ENCODE results near the gene STX18.

The STX18 gene

DNA sequence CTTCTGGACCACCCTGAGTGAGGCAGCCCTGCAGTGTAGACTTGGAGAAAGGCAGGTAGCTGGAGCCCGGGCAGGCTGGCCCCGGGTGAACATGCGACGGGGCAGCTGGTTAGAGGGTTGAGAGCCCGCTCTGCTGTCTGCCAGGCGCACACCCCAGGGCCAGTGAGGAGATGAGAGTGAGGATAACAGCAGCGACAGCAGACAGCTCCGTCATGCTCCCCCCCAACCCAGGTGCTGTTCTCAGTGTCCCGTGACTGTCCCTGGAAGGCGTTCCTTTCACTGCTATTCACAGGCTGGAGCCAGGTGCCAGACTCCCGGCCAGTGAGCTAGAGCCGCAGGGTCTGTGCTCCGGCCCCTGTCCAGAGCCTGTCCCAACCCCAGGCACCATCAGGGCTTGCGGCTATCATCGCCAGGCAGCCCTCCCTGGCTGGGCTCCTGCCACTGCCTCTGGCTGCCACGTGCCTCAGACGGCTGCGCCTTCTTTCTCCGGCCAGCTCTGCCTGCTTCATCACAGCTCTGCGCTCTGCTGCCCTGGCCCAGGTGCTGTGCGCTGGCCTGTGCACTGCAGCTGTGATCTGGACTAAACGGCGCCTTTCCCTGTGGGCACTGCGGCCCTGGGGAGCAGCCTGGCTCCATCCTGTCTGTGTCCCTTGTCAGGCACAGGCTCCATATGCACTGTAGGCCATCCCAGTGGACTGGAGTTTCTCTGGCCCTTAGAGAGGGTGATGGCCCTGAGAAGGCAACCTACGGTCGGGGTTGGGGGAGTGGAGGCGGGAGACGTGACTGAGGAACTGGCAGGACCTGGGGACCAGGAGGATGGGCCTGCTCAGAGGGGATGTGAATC, 135.2 kb downstream of the STX18 start:
- no peak for DNase-seq (ENCODE audit: low read depth in 2 of 2)

DNA sequence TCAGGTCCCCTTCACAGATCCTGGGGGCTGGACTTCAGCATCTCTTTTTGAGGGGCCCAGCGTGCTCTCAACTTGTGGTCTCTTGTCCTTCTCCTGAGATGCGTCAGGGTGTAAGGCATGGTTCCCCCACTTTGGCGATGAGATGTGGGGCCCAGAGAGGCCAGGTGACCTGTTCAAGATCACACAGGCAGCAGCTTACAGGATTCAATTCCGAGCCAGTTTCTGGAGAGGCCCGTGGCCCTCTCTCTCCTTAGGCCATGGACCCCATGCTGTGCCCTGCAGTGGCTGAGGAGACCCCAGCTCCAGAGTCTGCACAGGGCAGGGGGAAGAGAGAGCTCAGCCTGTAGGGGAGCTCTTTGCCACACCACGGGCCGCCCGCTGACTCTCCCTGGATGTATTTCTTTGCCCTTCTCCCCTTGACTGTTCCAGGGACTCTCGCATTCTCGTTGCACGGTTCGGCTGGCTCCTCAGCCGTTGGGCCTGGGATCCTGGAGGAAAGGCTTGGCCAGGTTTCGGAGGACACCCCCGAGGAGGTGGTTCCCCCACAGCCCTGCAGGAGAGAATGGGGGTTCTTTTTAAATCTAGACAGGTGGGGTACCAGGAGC, 136.4 kb downstream of the STX18 start:
- no peak for DNase-seq (ENCODE audit: low read depth in 2 of 2)

DNA sequence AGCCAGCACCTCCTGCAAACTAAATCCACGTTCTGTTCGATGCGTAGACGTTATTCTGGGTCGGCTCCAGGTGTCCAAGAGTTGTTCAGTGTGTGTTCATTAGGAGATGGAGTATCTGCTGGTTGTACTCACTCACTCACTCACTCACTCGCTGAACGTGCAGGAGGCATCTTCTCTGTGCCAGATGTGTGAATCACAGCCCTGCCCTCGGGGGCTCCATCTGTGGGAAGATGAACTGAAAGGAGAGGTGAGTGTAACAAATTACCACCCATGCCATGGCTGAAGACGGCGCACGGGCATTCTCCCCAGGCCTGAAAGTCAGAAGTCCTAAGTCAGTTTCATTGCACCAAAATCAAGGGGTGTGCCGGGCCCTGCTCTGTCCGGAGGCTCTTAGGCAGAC, 138.9 kb downstream of the STX18 start:
- no peak for DNase-seq (ENCODE audit: low read depth in 2 of 2)

DNA sequence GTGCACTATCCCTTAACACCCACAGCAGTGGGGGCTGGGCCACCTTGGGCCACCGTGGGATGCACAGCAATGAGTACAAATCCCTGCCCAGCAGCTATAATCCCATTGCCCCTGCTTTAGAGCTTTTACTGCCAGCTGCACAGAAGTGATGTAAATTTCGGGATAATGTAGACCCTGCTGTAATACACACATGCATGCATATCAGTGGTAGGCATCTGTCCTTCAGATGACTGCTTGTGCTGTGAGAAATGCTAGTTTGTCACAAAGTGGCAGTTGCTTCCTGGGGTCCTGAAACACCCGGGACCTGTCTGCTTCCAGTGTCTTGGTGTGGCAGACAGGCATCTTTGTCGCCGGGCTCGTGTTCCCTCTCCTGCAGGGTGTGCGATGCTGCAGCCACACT, 140.8 kb downstream of the STX18 start:
- DNase-seq (ENCODE audit: low read depth in 2 of 2) = no peak

DNA sequence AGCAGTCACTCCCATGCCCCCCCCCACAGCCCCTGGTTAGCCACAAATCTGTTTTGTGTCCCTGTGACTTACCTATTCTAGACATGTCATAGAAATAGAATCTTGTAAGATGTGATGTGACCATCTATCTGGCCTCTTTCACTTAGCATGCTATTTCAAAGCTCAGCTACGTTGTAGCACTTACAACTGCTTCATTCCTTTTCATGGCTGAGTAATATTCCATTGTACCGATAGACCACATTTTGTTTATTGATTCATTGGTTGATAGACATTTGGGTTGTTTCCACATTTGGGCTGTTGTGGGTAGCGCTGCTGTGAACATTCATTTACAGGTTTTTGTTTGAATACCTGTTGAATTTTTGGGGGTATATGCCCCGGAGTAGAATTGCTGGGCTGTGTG, 143.4 kb downstream of the STX18 start:
- no peak for DNase-seq (ENCODE audit: low read depth in 2 of 2)

DNA sequence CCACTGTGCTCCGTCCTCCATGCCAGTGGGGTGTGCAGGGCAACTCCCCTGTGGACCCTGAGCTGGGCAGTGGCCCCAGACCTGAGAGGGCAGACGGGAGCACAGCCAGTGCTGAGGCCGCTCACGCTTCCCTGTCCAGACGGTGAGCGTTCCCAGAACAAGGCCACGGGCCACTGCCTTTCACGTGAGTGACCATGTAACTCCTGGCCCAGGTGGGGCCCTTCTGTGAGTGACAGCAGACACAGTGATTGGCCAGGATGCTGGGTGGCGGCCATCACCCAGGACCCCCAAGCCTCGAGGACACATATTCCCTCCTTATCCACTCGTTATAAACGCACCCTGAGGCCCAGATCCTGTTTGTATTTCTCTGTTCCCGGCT, 144.4 kb downstream of the STX18 start:
- no peak for DNase-seq (ENCODE audit: low read depth in 2 of 2)

DNA sequence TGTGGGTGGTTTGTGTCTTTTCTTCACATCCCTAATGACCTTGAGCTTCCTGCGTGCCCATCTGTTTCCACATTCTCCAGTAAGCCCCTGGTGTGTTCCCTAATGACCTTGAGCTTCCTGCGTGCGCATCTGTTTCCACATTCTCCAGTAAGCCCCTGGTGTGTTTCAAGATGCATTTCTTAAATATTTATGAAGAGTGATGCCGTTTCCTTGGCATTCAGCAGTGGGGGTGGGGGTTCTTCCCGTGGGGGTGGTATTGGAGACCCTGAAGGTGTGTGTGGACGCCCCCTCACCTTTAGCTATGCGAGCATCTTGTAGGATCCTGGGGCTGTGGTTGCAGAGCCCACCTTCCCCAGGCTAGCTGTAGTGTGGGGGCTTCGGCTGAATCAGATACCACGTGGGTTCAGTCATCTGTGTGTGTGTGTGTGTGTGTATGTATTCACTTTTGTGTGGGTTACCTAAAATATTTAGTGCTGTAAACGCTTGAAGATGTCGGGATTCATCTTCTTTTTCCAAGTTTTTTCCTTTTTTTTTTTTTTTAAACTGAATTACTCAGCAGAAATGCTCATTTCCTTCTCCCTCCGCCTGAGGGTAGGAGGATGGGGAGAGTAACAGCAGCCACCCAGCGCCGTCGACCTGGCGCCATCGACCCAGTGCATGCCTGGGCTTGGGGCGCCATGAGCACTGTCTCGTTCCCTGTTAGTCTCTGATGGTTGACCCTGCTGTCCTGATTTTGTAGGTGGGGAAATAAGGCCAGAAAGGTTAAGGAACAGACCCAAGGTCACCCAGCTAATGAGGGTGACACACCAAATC, 145.0 kb downstream of the STX18 start:
- DNase-seq (ENCODE audit: low read depth in 2 of 2) = peak; percentile 3 to 5

DNA sequence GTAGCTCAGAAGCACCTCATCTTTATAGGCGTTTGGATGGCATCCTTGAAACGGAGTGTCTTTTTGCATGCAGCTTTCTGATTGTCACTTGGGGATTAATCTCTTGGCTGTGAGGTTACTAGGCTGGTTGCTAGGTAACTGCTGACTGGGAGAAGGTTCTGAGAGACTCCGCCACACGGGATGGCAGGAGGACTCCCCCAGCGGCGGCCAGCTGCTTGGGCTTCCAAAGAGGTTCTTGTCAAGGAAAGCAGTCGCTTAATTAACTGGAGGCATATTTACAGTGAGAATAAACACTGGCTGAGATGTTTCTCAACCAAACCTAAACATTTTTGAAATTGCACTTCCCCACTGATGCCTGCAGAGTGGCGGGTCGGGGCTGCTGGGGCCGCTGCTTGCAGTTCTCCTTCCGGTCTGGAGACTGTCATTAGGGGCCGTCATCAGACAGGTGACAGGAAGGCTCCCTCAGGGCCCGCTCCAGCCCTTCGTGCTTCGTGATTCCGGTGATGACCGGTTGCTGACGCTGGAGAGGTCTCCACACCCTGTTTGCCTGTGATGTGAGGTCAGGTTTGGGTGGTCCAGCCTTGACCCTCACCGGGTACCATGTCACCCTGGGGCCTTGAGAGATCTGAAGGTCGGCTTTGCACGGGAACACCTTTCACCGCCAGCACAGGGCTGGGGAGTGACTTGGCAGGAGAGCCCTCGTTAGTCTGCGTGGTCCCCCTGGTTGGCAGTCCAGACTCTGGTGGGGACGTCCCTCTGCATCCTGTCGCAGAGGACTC, 145.8 kb downstream of the STX18 start:
- DNase-seq (ENCODE audit: low read depth in 2 of 2) = no peak

DNA sequence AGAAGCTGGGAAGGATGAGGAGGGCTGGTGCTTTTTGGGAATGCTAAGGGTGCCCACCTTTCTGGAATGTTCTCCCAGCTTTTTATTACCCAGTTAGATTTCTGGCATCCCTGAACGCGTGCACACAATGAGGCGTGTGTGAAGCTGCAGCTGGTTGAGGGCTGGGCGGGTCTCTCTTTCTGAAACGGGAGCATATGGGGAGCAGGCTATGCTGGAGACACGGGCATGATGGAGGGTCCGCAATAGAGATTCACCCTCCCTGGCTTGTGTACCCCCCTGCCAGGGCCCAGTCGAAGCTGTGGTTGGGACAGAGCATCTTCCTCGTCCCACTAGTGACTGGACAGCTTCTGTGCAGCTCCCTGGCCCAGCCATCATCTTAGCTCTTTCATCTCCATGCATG, 146.5 kb downstream of the STX18 start:
- DNase-seq (ENCODE audit: low read depth in 2 of 2) = no peak

DNA sequence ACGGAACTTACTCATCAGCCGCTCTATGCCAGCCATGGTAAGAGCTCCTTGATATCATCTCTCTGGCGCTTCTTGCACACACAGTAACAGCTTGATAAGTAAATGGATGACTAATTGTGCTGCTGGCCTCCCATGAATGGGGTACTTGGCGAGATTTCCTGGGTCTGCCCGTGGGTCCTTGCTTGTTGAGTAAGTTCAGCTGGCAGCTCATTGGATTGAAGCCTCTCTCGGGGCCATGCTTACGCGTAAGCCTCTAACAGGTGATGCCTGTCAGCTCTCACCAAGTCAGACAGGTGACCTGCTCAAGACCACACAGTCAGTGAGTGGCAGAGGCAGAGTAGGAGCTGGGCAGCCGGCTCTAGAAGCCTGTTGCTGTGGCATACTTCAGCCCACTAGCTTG, 147.2 kb downstream of the STX18 start:
- no peak for DNase-seq (ENCODE audit: low read depth in 2 of 2)

DNA sequence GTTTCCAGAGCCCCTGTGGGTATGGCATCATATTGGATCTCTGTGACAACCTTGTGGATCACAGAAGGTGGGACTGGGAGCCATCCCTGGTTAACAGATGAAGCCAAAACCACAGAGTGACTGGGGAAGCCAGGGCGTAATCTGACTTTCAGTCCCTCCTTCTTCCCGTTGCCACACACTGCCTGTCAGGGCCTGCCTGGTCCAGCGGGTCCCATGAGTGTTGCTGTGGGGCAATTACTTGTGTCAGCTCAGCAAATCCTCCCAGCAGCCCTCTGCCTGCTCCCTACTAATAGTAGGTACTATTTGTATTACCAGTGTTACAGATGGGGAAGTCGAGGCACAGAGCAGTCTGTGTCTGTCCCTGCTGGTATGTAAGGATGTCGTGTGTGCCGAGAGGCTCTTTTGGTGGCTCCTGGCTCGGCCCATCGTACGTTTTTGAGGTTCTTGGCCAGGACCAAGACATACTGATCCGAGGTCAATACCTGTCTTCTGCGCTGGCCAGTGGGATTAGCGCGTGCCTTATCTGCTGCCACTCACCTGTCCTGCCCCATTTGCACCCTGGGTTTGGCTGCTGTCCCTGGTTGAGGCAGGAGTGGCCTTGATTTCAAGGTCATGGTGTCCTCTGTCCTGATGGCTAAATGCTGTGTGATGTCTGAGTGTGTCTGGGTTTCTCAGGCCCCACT, 149.2 kb downstream of the STX18 start:
- no peak for DNase-seq (ENCODE audit: low read depth in 2 of 2)

DNA sequence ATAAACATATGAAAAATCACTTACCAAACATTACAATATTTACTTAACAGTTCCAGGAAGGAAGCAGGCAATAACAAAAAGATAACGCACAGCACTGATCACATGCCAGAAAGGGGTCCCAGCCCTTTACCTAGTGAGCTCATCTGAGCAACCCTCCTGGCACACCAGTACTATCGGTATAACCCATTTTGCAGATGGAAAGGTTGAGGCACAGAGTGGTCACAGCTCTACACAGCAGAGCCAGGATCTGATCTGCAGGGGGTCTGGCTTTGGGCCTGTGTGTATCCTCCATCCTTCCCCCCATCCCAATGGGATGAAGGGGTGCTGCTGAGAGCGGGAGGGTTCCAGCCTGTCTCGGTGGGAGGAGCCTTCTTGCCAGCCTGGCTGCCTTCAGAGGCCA, 150.0 kb downstream of the STX18 start:
- no peak for DNase-seq (ENCODE audit: low read depth in 2 of 2)

DNA sequence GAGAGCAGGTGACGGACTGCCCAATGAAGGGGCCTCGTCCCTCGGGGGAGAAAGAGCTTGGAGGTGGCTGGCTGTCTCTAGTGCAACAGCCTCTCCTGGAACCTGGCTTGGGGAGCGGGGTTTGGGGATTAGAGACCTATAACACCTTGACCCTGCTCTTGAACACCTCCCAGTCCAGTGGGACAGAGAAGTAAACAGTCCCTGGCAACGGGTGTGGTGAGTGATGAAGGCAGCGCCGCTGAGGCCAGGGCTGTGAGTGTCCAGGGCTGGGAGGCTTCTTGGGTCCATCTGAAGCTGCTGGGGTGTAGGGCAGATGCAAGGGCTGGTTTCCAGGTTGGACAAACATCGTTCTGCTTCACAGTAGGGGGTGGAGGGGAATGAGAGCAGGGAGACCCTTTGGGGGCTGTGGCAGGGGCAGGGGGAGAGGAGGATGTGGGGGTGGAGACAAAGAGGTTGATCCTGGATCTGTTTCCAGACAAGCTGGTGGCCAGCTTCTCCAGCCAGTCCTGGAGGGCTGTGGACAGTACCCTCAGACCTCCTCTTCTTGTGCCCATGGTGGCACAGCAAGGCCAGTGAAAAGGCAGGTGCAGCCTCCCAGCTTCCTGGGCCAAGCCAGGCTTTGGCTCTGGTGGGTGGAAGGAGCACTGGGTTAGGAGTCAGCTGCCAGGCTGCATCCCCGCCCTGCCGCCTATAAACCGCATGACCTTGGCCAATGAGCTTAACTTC, 151.2 kb downstream of the STX18 start:
- DNase-seq (ENCODE audit: low read depth in 2 of 2) = no peak

DNA sequence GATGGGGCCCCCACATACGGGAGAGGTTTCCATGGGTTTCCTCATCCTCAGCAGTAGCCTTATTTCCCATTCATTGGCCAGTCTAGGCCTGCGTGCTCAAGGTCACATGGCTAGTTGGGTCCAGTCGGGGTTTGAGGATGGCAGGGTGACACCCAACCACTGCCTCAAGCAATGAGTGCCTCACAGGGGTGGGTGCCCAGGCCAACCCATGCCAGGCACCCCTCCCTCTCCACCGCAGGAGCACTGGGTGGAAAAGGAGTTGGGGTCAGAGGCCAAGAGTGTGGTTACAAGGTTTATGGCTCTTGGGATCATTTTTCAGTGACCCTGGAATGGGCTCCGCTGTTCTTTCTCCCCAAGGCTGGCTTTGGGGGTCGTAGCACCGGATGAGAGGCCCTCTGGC, 151.8 kb downstream of the STX18 start:
- no peak for DNase-seq (ENCODE audit: low read depth in 2 of 2)

DNA sequence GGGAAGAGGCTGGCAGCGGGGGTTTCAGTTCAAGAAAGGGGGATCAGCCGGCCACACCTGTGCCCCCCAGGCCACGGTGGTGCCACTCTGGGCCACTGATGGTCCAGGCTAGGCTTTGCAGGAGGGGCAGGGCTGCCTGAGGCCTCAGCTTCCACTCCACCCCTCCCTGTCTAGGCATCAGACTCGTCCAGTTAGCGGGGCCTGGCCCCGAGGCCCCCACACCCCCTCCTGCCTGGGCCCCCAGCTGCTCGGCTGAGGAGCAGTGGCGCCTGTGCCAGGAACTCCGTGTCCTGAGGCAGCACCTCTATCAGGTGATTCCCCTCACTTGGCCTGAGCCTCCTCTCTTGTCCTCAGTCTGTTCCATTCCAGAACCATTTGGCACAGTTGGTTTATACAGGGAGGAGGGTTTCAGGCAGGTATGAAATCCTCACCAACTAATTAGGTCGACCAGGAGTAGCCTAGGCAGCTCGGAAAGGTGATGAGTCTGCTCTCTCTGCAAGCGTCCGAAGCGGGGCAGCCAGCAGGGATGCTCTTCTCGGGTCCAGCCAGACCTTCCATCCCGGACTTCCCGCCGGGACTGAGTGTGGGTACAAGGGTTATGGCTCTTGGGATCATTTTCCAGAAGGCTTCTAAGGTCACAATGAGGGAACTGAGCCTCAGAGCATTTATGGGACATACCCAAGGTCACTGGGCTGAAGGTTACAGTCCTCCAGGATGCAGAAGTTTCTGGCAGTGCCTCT, 152.8 kb downstream of the STX18 start:
- DNase-seq (ENCODE audit: low read depth in 2 of 2) = no peak

DNA sequence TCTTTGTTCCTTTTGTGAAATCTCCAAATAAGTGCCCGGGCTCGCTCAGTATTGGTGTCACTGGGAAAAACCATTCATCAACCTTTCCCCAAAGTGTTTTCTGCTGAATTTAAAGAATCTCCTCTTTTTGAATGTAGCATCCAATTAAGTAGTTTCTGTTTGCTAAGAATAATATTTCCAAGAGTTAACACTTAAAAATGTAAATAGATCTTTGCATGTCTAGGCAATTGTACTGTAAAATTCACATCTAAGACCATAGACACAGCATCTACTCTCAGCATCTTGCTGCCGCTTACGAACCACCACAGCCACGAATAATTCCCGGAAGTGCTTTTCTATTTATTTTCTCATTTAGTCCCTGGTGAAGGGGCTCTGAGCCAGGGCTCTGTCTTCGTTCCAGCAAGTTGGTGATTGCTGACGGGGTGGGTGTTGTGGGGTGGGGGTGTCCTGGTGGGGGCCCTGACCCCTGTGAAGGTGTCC, 153.5 kb downstream of the STX18 start:
- no peak for DNase-seq (ENCODE audit: low read depth in 2 of 2)

DNA sequence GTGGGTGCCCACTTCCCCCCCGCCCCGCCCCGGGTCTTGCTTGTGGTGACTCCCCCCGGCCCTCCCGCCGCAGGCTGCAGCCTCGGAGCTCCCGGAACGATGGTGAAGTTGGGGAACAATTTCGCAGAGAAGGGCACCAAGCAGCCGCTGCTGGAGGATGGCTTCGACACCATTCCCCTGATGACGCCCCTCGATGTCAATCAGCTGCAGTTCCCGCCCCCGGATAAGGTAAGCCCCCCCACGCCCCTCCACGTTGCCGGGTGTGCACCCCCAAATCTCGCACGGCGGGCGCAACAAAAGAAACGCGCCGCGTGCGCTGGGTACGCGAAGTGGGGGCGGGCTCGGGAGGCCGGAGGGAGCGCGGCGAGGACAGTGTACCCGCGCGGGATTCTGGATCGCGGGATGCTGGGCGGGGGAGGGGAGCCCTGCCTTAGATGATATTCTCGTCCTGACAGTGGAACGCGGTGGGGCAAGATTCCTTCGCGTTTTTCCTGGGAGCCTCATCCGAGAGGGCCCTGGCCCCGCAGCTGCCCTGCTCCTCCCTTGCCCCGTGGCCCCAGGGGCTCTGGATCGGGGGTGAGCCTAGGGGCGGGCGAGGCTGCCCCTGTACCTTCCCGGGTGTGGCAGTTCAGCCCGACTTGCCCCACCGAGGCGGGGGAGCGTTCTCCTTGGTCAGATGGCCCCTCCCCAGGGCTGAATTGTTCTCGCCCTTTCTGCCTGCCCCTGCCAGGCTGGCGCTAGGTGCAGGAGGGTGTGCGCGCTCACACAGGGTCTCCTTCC, 154.1 kb downstream of the STX18 start:
- DNase-seq (ENCODE audit: low read depth in 2 of 2) = no peak

DNA sequence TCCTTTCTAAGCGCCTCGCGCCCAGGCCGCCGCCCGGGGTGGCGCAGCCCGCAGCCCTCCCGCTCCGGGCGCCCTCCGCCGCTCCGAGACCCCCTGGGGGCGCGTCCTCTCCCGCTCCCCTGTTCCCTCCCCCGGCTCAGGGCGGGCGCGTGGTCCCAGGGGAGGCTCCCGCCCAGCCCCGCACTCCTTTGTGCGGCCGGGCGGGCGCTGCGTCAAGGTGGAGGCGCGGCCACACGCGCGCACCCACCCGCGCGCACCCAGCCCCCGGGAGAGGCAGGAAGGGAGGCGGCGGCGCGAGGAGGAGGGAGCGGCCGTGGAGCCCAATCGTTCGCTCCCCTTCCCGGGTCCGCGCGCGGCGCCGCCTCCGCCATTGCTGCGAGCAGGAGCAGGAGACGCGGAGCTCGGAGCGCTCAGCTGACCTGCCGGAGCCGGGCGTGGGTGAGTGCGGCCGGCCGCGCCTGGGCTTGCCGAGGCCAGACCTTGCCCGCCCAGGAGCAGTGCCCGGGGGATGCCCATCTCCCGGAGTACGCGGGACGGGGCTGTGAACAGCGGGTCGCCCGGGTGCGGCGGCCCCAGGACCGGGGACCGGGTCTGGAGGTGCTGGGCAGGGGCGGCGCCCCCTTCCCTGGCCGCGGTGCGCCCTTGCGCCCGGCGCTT, 155.0 kb downstream of the STX18 start, which contains the start of gene NSG1:
Gene NSG1 (plus strand): TSS at position 367 of the 657 bp plus-strand sequence. CDS start 528 bp downstream, outside the sequence.
- no peak for DNase-seq (ENCODE audit: low read depth in 2 of 2)

All from fibroblast of skin of left biceps (primary cell).